Measurements from ENCODE around the gene NRIP1.

DNA sequence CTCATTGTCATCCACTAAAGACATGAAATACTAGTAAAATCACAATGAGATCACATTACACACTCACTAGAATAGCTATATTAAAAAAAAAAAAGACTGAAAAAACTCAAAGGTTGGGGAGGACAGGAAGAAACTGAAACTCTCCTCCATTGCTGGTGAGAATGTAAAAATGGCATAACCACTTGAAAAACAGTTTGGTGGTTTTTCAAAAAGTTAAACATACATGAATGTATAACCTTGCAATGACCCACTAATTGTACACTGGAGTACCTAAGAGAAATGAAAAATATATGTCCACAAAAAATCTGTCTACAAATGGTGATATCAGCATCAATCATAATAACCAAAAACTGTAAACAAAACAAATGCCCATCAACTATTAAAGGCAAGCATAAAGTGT lies 44.0 kb downstream of the NRIP1 start:
- TF ChIP-seq EZH2 (IDR thresholded peaks at IDR 0.05), result no peak
- no peak for TF ChIP-seq POLR2A (IDR thresholded peaks at IDR 0.05; ENCODE audit: borderline replicate concordance, extremely low read depth, insufficient read depth, insufficient read length)
- TF ChIP-seq JUND (IDR thresholded peaks at IDR 0.05), result no peak
- no peak for TF ChIP-seq CTCF (IDR thresholded peaks at IDR 0.05 in 2 of 3, conservative IDR thresholded peaks at IDR 0.05 in 1 of 3; ENCODE audit: borderline replicate concordance in 1 of 3, insufficient read depth in 1 of 3, low read depth in 2 of 3, low read length in 2 of 3)
- TF ChIP-seq EGR1 (IDR thresholded peaks at IDR 0.05; ENCODE audit: low read depth), result no peak
- no peak for TF ChIP-seq SP1 (IDR thresholded peaks at IDR 0.05; ENCODE audit: low read depth)
- no peak for TF ChIP-seq SRF (IDR thresholded peaks at IDR 0.05; ENCODE audit: low read depth)
- TF ChIP-seq REST (IDR thresholded peaks at IDR 0.05; ENCODE audit: low read depth), result no peak
- TF ChIP-seq YY1 (IDR thresholded peaks at IDR 0.05; ENCODE audit: extremely low read depth, insufficient replicate concordance, low read depth, low read length), result no peak
- no peak for TF ChIP-seq POLR2AphosphoS5 (IDR thresholded peaks at IDR 0.05; ENCODE audit: low read depth, low read length)

Measured in HCT116 (cell line).